Hepatocyte (in vitro differentiated cells): ENCODE measurements around the gene EPHB1. TPM values are rescaled to one million over a fixed set of nuclear protein-coding genes. Genes with fewer than 3 reads are reported as not detected.

Experiments
- DNase-seq: peaks from one replicate; pipeline ENCODE4 v3.0.0-alpha.2; 2016; ENCODE audit warnings: low spot score
- H2AFZ ChIP-seq: fragments of 200-600 bp; sonication (generic); 2 replicates; pipeline ENCODE4 v1.6.0; 2016; ENCODE audit warnings: antibody characterized with exemption, mild to moderate bottlenecking
- H3K27ac ChIP-seq: fragments of 200-600 bp; sonication (generic); 2 replicates; pipeline ENCODE4 v1.5.1; 2016; ENCODE audit warnings: mild to moderate bottlenecking
- H3K27me3 ChIP-seq: fragments of 200-600 bp; sonication (generic); 2 replicates; pipeline ENCODE4 v1.6.1; 2016
- H3K36me3 ChIP-seq: fragments of 200-600 bp; sonication (generic); replicated peaks from 2 replicates; pipeline ENCODE4 v1.5.1; 2016; ENCODE audit warnings: low read depth; ENCODE audit not compliant: insufficient read depth
- H3K4me1 ChIP-seq: fragments of 200-600 bp; sonication (generic); 2 replicates; pipeline ENCODE4 v1.5.1; 2016; ENCODE audit warnings: mild to moderate bottlenecking, moderate library complexity; ENCODE audit not compliant: insufficient read depth
- H3K4me2 ChIP-seq: fragments of 200-600 bp; sonication (generic); 2 replicates; pipeline ENCODE4 v1.6.0; 2016
- H3K4me3 ChIP-seq: fragments of 200-600 bp; sonication (generic); 2 replicates; pipeline ENCODE4 v1.5.1; 2016; ENCODE audit warnings: mild to moderate bottlenecking
- H3K79me2 ChIP-seq: fragments of 200-600 bp; sonication (generic); 2 replicates; pipeline ENCODE4 v1.6.0; 2017; ENCODE audit warnings: mild to moderate bottlenecking
- H3K9me2 ChIP-seq: fragments of 200-600 bp; sonication (generic); replicated peaks from 2 replicates; pipeline ENCODE4 v1.6.0; 2017; ENCODE audit warnings: mild to moderate bottlenecking; ENCODE audit not compliant: insufficient read depth
- H3K9me3 ChIP-seq: fragments of 200-600 bp; sonication (generic); 2 replicates; pipeline ENCODE4 v1.5.1; 2016; ENCODE audit warnings: low read depth, mild to moderate bottlenecking
- H4K20me1 ChIP-seq: fragments of 200-600 bp; sonication (generic); 2 replicates; pipeline ENCODE4 v1.6.0; 2016; ENCODE audit warnings: mild to moderate bottlenecking; ENCODE audit not compliant: insufficient read depth, poor library complexity, severe bottlenecking
- CTCF ChIP-seq: fragments of 200-600 bp; sonication (generic); IDR thresholded peaks from 2 replicates; pipeline ENCODE4 v1.5.1; 2016; ENCODE audit warnings: antibody characterized with exemption, mild to moderate bottlenecking; ENCODE audit not compliant: poor library complexity
- EZH2 ChIP-seq: fragments of 200-600 bp; sonication (generic); IDR thresholded peaks from 2 replicates; pipeline ENCODE4 v1.6.1; 2016; ENCODE audit warnings: antibody characterized with exemption, mild to moderate bottlenecking, borderline replicate concordance
- EZH2phosphoT487 ChIP-seq: fragments of 200-600 bp; sonication (generic); IDR thresholded peaks from one replicate; pipeline ENCODE4 v1.6.1; 2018; ENCODE audit warnings: antibody characterized with exemption, mild to moderate bottlenecking, low read depth, moderate library complexity; ENCODE audit not compliant: unreplicated experiment, severe bottlenecking
- WGBS: methylation state at CpG from one replicate; pipeline ENCODE4 v1.1.6; 2016; ENCODE audit warnings: low lambda C conversion rate; ENCODE audit errors: missing lambda C conversion rate; 5-methylcytosine and 5-hydroxymethylcytosine counted together
- polyA plus RNA-seq: library from polyadenylated mRNA; unstranded; fragments of >200 nt; fragmentation: Nextera tagmentation; extraction: Ambion mirVana; gene quantifications from 2 replicates; pipeline ENCODE4 v1.2.1, GENCODE V29; 2016
- total RNA-seq: library from RNA; depleted of rRNA; stranded (reverse); fragments of >200 nt; gene quantifications from 2 replicates; pipeline ENCODE4 v1.2.3, GENCODE V29; 2014

The EPHB1 gene
- total and polyA plus RNA-seq, 2 experiments from 2014 or later: 3.3 to 5.6 TPM

GRCh38 chr3:134931045-134931785 lies 136.2 kb downstream of the EPHB1 start:
- TF ChIP-seq CTCF (no peak), EZH2phosphoT487 (no peak), EZH2 (no peak)
- Histone ChIP-seq H3K27ac (no peak overlapping the region), H3K4me3 (no peak overlapping the region), H3K9me3 (no peaks in the 10 kb centered on the region), H3K9me2 (no peaks in the 10 kb centered on the region), H3K4me2 (no peak overlapping the region), H2AFZ (no peak overlapping the region), H3K4me1 (no peaks in the 10 kb centered on the region), H3K27me3 (no peaks in the 10 kb centered on the region), H3K36me3 (no peaks in the 10 kb centered on the region), H4K20me1 (no peaks in the 10 kb centered on the region), H3K79me2 (no peaks in the 10 kb centered on the region)
- DNase-seq: no peak
- 87% methylated on average over 5 of the region's 5 CpGs for WGBS

GRCh38 chr3:134932035-134932434 lies 137.0 kb downstream of the EPHB1 start:
- H3K9me3 ChIP-seq: no peaks in the 10 kb centered on the region
- no peak for DNase-seq
- H3K79me2 ChIP-seq: no peaks in the 10 kb centered on the region
- H4K20me1 ChIP-seq: no peaks in the 10 kb centered on the region
- H2AFZ ChIP-seq: no peak overlapping the region
- no peaks in the 10 kb centered on the region for H3K36me3 ChIP-seq
- H3K27ac ChIP-seq: no peak overlapping the region
- H3K4me3 ChIP-seq: no peak overlapping the region
- TF ChIP-seq CTCF (no peak), EZH2 (no peak), EZH2phosphoT487 (no peak)
- no peak overlapping the region for H3K4me2 ChIP-seq
- 81% methylated on average over 6 of the region's 6 CpGs for WGBS
- no peaks in the 10 kb centered on the region for H3K9me2 ChIP-seq
- H3K4me1 ChIP-seq: no peaks in the 10 kb centered on the region
- no peaks in the 10 kb centered on the region for H3K27me3 ChIP-seq

- no peak overlapping the region for H3K4me2 ChIP-seq
- WGBS: 67% methylated on average over 4 of the region's 4 CpGs
- H3K27me3 ChIP-seq: no peaks in the 10 kb centered on the region
Observed at GRCh38 chr3:134933997-134934396, 138.9 kb downstream of the EPHB1 start.

More at GRCh38 chr3:134933997-134934396, 138.9 kb downstream of the EPHB1 start:
- Histone ChIP-seq H3K9me2 (no peaks in the 10 kb centered on the region), H2AFZ (no peak overlapping the region), H3K4me1 (no peaks in the 10 kb centered on the region), H3K9me3 (no peaks in the 10 kb centered on the region), H4K20me1 (no peaks in the 10 kb centered on the region), H3K79me2 (no peaks in the 10 kb centered on the region), H3K27ac (no peak overlapping the region), H3K4me3 (no peak overlapping the region), H3K36me3 (no peaks in the 10 kb centered on the region)
- DNase-seq: no peak
- TF ChIP-seq EZH2phosphoT487: no peak
- no peak for TF ChIP-seq CTCF
- TF ChIP-seq EZH2: no peak
